ENCODE measurements around the gene NCOA7.
"Not testable (repeated sequence)": the region's sequence is repeated elsewhere in the genome, so short reads cannot be mapped to it uniquely, and the experiment has no call there.

The NCOA7 gene

DNA sequence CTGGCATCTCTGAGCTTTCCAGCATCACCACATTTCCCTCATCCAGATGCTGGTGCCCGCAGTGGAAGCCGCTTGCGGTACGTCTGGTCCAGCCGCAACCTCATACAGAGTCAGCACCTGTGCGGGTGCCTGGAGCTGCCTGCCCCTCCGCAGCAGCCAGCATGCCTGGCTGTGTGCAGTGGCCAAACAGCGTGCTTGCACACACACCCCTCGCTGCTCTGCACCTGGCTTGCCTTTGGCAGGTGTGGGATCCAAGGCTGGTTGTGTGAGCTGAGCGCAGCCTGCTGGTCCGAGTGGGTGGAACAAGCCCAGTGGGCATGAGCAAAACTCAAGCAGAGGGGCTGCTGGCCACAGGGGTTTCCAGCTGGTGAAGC, 162.7 kb downstream of the NCOA7 start:
- no peak for DNase-seq

DNA sequence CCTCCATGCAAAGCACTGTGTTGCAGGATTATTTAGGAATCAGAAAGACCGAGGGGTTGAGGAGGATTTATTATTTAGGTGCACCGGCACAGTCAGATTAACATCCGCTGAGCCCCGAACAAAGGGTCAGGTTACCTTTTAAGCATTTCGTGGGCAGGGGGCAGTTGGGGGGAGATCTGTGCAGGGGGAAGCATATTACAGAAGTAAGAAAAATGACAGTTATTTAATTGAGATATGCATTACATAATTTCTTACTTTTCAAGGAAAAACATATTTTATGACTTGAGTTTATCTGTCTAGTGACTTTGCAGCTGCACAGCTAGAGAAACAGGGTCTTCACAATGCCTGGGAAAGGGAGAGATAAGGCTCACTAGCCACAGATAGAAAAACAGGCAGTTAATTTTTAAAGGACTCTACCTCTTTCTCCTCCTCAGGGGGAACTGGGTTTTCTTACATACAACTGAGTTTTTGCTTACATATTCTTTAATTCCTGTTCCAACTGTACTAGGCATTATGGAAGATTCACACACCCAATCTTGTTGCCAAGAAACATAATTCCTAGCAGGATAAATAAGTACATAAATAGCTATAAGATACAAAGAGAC, 164.1 kb downstream of the NCOA7 start:
- DNase-seq: no peak

DNA sequence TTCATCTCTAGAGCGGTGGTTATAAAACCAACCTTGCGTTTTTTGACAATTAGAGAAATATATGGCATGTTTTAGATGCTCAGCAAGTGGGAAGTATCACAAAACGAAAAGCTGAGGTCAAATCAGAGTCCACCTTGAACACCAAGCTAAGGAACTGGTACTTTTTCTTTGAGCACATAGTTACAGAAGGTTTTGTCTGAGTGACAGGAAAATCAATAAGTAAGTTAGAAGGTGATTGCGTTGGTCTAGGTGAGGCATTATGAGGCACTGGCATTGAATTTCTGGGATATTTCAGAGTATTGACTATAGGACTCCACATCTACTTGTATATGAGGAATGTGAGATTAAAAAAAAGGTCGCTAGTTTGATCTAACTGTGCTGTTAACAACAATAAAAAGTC, 165.2 kb downstream of the NCOA7 start:
- no peak for DNase-seq

DNA sequence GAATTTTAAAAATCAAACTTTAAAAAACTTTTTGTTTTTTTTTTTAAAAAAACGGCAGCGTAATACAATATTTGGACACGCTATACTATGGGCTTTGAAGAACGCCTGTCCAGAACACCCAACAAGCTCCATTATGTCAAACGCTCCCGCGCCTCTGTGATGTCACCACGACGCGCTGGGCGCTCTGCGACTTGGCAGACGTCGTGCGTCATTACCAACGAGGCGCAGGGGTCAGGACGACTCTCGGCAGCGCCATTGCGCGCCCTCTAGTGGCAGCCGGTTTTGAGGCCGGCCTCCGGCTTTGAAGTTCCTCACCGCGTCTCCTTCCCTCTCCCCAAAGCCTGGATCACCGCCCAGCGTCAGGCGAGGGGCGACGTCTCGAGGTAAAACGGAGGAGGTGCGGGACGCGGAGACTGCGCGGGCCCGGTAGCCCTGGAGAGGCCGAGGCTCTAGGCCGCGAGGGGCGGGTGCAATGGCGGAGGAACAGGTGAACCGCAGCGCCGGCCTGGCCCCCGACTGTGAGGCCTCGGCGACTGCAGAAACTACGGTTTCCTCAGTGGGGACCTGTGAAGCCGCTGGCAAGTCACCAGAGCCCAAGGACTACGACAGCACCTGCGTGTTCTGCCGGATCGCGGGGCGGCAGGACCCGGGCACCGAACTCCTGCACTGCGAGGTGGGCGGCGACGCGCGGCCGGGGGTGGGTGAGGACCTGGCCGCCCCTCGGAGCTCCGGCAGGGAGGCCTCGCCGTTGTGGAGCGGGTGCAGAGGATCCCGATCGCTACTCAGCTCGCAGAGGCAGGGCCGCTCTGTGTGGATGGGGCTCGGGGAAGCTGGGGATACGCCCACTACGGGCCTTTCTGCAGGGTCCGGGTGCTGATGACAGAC, 166.0 kb downstream of the NCOA7 start, which contains the start of gene HINT3:
Gene HINT3, plus strand, starts transcription at position 265 of the 885 bp plus-strand sequence. Its CDS starts 208 bp downstream, at position 473.
- peak; percentile 96 to 97 for DNase-seq

DNA sequence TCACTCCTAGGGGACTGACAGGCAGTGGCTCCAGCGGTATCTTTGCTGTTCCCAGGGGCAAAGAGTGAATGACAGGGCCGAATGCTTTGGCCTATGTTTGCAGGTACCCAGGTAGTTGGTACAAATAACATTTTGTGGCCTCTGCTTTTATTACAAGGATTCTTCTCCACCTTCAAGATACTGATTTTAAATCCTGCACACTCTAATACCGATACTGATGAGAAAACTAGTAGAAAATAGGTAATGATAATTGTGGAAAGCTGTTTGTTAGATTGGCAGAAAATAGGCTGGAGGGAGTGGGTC, 166.6 kb downstream of the NCOA7 start:
- no peak for DNase-seq

DNA sequence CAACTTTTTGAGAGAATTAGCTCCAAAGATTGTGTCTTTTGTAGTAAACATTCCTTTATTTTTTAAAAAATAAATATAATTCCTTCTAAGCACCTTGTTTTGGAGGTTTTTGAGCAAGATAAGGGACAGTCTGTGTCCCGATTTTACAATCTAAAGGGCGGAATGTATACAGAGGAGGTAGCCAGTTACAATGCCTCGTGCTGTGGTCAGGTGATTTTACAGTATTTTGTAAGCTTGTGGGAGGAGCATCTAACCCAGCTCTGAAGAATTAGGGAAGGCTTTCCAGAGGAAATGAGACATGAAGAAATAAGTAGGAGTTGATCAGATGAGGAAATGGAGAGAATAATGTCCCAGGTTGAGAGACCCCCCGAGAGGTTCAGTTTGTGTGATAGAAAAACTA, 167.1 kb downstream of the NCOA7 start:
- DNase-seq: peak; percentile 4 to 19

DNA sequence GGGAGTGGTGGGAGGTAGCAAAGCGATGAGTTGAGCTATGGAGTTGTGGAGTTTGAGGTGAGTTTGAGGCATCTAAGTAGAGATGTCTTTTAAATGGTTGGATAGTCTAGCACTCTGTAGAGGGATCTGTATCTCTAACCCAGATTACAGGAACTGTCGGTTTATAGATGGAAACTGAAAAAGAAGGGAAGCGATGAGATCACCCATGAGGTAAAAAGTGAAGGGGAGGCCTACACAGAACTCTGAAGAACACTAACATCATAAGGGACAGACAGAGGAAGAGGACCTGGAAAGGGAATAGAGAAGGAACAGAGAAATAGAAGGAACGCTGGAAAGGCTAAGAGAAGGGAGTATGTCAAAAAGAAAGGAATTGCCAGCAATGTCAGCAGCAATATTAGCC, 168.3 kb downstream of the NCOA7 start:
- no peak for DNase-seq

DNA sequence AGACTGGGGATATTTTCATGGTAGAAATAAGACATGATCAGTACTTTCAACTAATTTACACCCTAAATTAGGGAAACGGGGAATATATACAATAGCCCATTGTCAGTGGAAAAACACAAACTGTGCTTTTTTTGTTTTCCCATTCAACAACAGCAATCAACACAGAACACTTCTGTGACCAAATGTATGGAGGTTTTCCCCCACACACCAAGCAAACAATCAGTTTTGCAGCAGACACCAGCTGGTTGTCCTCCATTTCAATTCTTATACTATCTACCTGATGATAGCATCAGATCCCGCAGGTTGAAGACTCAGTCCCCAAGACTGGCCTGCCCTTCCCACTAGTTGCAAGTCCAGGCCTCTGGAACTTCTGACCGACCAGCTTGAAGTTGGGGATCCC, 170.4 kb downstream of the NCOA7 start:
- no peak for DNase-seq

DNA sequence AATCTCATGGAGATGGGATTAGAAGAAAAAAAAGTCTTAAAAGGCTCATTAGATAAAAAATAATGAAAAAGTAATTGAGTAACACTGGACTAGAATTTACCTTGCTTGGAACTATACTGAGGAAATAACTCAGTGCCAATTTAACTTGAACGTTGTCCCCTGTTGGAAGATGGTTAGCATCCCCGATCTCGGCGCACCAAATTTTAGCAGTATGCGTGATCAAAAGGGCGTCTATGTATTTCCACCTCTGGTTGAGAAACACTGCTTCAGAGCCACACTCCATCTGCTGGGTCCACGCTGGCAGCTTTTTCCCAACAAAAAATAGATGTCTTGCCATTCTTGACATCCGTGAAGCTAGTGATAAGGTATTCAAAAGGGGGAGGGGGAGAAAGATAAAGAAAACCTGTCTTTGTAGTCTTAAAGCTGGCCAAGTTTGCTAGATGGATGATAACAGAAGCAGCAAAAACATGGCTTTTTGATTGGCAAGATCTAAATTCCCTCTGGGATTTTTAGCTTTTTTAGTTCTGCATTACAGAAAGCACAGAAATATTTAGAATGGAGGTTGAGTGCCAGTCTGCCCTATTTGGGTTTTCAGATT, 172.2 kb downstream of the NCOA7 start:
- no peak for DNase-seq

DNA sequence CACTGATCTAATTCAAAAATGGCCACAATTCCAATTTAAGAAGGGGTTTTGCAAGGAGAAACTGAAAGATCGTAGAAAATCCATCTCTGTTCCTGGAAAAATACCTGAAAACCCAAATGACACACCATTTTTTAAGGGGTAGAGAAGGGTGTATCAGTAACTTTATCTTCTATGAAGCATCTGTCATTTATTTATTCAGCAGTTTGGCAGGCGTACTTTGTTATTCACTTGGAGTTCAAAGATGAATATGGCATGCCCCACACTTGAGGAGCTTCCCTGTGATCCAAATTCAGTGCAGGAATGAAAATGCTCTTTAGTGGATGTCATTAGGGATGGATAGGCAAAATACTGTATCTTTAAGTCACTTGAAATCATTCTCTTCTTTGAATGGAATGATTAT, 173.1 kb downstream of the NCOA7 start:
- no peak for DNase-seq

DNA sequence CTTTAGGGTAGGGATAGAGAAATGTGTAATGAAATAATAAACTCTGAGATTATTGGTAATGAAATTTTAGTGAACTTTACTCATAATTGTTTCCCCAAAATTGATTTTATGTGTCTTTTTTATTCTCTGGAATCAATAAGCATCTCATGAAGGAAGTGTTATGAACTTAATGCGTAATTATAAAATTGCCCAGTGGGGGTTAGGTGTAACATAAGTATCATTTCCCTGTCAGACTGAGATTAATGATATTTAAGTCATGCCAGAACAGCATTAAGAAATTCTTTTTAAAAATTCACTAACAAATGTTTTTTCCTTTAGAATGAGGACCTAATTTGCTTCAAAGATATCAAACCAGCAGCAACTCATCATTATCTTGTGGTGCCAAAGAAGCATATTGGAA, 175.8 kb downstream of the NCOA7 start:
- DNase-seq: no peak

DNA sequence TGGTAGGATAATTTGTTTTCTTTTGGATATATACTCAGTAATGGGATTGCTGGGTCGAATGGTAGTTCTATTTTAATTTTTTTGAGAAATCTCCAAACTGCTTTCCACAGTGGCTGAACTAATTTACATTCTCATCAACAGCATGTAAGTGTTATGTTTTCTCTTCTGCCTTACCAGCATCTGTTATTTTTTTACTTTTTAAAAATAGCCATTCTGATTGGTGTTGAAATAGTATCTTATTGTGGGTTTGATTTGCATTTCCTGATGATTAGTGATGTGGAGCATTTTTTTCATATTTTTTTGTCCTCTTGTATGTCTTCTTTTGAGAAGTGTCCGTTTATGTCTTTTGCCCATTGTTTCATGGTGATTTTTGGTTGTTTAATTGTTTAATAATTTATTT, 177.7 kb downstream of the NCOA7 start:
- no peak for DNase-seq

DNA sequence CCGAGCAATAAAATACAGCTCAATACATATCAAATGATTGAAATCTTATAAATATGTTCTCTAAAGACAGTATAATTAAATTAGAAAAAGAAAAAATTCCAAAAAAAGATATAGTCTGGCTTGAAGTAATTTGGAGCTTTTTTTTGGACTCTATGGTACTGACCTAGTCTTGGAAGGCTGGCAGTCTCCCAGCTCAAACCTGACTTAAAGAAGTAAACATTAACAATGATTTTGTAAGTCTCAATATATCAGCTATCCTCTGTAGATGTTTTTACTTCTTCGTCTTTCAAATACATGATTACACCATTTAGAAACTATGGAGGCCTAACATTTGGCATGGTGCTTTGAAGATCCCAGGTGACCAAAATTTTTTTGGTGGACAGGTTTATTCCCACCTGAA, 180.0 kb downstream of the NCOA7 start:
- DNase-seq: no peak

DNA sequence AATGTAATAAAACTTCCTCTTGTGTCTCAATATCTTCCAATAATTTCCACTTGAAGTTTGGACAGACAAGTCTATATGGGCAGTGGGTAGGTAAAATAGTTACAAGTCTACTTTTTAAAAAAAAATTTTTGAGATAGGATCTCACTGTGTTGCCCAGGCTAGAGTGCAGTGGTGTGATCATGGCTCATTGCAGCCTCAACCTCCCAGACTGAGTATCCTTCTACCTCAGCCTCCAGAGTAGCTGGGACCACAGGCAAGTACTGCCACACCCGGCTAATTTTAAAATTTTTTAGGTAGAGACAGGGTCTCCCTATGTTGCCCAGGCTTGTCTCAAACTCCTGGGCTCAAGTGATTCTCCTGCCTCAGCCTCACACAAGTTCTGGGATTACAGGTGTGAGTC, 181.7 kb downstream of the NCOA7 start:
- DNase-seq: not testable (repeated sequence)

DNA sequence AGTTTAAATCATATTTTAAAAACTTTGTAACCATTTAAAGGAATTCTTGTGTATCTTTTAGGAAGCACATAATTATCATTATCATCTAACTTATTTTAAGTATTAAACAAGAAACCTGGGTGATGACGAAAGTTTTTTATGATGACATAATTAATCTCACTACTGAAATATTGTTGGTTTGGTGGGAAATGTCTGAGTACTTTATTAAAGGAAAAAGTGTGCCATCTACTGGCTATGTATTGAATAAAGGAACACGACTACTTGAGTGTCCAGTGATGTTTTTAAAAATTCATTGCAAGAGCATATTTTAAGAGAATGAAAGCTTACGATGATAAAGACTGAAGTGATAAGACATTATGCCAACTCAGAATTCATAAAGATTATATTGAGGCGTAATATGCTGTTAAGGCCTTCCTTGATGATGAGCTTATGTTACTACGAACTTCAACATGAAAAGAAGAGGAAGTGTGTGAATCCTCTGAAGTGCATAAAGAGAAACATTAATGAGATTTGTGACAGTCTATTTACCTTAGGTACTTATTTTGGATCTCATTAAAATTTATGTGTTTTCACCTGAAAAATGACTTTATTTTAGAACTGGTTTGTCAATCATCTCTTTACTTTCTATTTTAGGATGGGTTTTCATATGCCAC, 183.6 kb downstream of the NCOA7 start:
- peak in 1 of 2 donors; percentile 68 for DNase-seq

DNA sequence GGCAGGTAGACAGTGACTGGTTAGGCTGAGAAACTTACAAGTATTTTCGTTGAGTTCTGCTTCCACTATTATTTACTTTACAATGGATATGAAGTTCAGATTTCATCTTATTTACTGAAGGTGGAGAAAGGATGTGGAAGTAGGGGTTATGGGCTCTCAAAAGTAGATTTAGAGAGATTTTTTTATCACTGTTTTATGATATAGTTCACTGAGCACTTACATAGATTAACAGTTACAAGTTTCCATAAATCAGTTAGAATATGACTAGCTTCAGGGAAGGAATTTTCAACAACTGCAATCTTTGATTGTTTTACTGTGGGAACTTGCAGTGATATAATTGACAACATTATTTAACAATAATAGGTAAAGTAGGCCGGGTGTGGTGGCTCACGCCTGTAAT, 188.3 kb downstream of the NCOA7 start:
- DNase-seq: no peak
